Ishikawa (cell line): ENCODE data around the gene CDH24.

Experiments
- NFIC ChIP-seq: IDR thresholded peaks from 2 replicates; pipeline ENCODE4 v1.6.1; 2012
- RAD21 ChIP-seq: IDR thresholded peaks from 2 replicates; pipeline ENCODE4 v1.6.1; 2012; ENCODE audit warnings: low read depth
- TAF1 ChIP-seq: IDR thresholded peaks from 2 replicates; pipeline ENCODE4 v1.6.1; 2012; ENCODE audit warnings: low read depth, mild to moderate bottlenecking
- TCF12 ChIP-seq: IDR thresholded peaks from 2 replicates; pipeline ENCODE4 v1.6.1; 2012; ENCODE audit warnings: low read depth
- USF1 ChIP-seq: IDR thresholded peaks from 2 replicates; pipeline ENCODE4 v1.6.1; 2012
- TF ChIP-seq, protein P1 (sequence below): IDR thresholded peaks from 2 replicates; pipeline ENCODE4 v1.6.1; 2012; ENCODE audit warnings: low read depth, mild to moderate bottlenecking

DNA sequence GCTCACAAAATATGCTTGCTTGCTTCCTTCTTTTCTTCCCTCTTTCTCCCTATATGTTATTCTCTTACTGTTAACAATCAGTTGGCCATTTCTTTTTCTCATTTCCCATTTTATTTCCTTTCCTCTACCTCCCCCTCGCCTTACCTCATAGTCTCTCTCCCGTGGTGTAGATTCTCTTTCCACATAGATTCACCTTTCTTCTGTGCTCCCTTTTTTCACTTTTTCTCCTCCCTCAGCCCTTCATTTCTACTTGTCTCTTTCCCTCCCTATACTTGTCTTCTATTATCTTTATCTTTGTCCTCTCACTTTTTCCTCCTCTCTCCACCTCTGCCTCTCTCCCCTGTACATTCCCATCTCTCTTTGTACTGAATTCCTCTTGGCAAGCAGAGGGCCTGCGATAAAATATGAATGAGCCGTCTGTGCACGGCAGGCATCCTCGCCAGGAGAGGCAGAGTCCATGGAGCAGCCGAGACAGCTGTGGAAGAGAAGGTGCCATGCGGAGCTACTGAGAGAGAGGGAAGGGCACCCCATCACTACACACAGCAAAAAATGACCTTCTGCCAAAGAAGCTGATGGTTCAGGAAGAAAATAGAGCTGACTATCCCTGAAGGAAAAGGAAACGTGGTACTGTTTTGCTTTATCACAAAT lies 59.5 kb downstream of the CDH24 start:
- TF ChIP-seq TCF12 (no peak), RAD21 (no peak), TAF1 (no peak), USF1 (no peak), NFIC (no peak)
- TF ChIP-seq, protein P1, sequence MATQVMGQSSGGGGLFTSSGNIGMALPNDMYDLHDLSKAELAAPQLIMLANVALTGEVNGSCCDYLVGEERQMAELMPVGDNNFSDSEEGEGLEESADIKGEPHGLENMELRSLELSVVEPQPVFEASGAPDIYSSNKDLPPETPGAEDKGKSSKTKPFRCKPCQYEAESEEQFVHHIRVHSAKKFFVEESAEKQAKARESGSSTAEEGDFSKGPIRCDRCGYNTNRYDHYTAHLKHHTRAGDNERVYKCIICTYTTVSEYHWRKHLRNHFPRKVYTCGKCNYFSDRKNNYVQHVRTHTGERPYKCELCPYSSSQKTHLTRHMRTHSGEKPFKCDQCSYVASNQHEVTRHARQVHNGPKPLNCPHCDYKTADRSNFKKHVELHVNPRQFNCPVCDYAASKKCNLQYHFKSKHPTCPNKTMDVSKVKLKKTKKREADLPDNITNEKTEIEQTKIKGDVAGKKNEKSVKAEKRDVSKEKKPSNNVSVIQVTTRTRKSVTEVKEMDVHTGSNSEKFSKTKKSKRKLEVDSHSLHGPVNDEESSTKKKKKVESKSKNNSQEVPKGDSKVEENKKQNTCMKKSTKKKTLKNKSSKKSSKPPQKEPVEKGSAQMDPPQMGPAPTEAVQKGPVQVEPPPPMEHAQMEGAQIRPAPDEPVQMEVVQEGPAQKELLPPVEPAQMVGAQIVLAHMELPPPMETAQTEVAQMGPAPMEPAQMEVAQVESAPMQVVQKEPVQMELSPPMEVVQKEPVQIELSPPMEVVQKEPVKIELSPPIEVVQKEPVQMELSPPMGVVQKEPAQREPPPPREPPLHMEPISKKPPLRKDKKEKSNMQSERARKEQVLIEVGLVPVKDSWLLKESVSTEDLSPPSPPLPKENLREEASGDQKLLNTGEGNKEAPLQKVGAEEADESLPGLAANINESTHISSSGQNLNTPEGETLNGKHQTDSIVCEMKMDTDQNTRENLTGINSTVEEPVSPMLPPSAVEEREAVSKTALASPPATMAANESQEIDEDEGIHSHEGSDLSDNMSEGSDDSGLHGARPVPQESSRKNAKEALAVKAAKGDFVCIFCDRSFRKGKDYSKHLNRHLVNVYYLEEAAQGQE, result no peak
